Spleen (tissue), 11 donors: Measurements from ENCODE around the gene POGLUT3. TPM values are rescaled to one million over a fixed set of nuclear protein-coding genes. Genes with fewer than 3 reads are reported as not detected.

Source experiments
- DNase-seq: peaks from one replicate; pipeline ENCODE4 v3.0.0-alpha.2; 2020
- H3K27ac ChIP-seq, 8 donors: fragments of 200-600 bp; sonication (generic) in 7 of 8; 1 replicate in 4 of 8; 2 replicates in 4 of 8; pipeline versions ENCODE4 v1.5.0 to v1.8.0; 2016 to 2021; ENCODE audit warnings: inconsistent platforms in 4 of 8, mild to moderate bottlenecking in 4 of 8, moderate library complexity in 1 of 8
- H3K27me3 ChIP-seq, 7 donors: fragments of 200-600 bp; sonication (generic) in 6 of 7; replicated peaks in 1 of 7; 1 replicate in 4 of 7; 2 replicates in 3 of 7; pipeline versions ENCODE4 v1.5.0 to v1.8.0; 2016 to 2021; ENCODE audit warnings: inconsistent platforms in 3 of 7, mild to moderate bottlenecking in 1 of 7
- H3K36me3 ChIP-seq, 6 donors: fragments of 200-600 bp; sonication (generic) in 5 of 6; 1 replicate in 4 of 6; 2 replicates in 2 of 6; pipeline versions ENCODE4 v1.5.0 to v1.8.0; 2016 to 2021; ENCODE audit warnings: inconsistent platforms in 2 of 6
- H3K4me1 ChIP-seq, 6 donors: fragments of 200-600 bp; sonication (generic) in 5 of 6; 1 replicate in 3 of 6; 2 replicates in 3 of 6; pipeline versions ENCODE4 v1.5.0 to v1.8.0; 2016 to 2021; ENCODE audit warnings: inconsistent platforms in 3 of 6
- H3K4me3 ChIP-seq, 8 donors: fragments of 200-600 bp; sonication (generic) in 7 of 8; 1 replicate in 4 of 8; 2 replicates in 4 of 8; pipeline versions ENCODE4 v1.5.0 to v1.8.0; 2016 to 2021; ENCODE audit warnings: inconsistent platforms in 4 of 8, mild to moderate bottlenecking in 4 of 8, moderate library complexity in 2 of 8
- H3K9me3 ChIP-seq, 8 donors: fragments of 200-600 bp; sonication (generic) in 7 of 8; 1 replicate in 4 of 8; 2 replicates in 4 of 8; pipeline versions ENCODE4 v1.5.0 to v1.8.0; 2016 to 2021; ENCODE audit warnings: inconsistent platforms in 4 of 8
- CTCF ChIP-seq, 11 experiments: fragments of 200-600 bp in 7 of 11; fragments of 450-650 bp in 4 of 11; sonication (generic) in 4 of 11; IDR thresholded peaks in 8 of 11; conservative IDR thresholded peaks in 3 of 11; 1 replicate in 7 of 11; 2 replicates in 4 of 11; pipeline versions ENCODE4 v1.4.0 to v1.8.0; 2016 to 2021; ENCODE audit warnings: antibody characterized with exemption in 11 of 11, inconsistent platforms in 4 of 11, mild to moderate bottlenecking in 1 of 11
- POLR2A ChIP-seq, 3 donors: fragments of 450-650 bp; IDR thresholded peaks; one replicate each; pipeline ENCODE4 v1.5.1; 2017; ENCODE audit warnings: antibody characterized with exemption in 3 of 3, mild to moderate bottlenecking in 1 of 3
- POLR2AphosphoS5 ChIP-seq, 3 donors: sonication (generic); formaldehyde crosslinking; IDR thresholded peaks; one replicate each; pipeline ENCODE4 v1.5.1; 2017; ENCODE audit warnings: antibody characterized with exemption in 3 of 3
- WGBS, 5 donors: extraction: QIAGEN DNeasy Blood & Tissue Kit in 3 of 5; methylation state at CpG; one replicate each; pipeline versions ENCODE4 v1.1.5 to v1.1.7; 2013 to 2018; 5-methylcytosine and 5-hydroxymethylcytosine counted together
- intact Hi-C: fragments of 100-400 bp; cut with DNase I; formaldehyde crosslinking; loops from one replicate; pipeline ENCODE4 v1.15.0; 2023; ENCODE audit warnings: low total_unique reads
- polyA plus RNA-seq, 3 donors: library from polyadenylated mRNA; stranded (reverse); fragments of 200-250 nt; gene quantifications; one replicate each; pipeline ENCODE4 v1.2.1, GENCODE V29; 2013
- total RNA-seq, 7 donors: library from RNA; depleted of rRNA in 3 of 7; stranded (reverse); fragments of >200 nt in 3 of 7; fragmentation: NEBNext Ultra II Directional in 4 of 7; extraction: Animal tissue kit (Norgen Biotek cat#: 25700) in 4 of 7; gene quantifications; one replicate each; pipeline versions ENCODE4 v1.1.0 to v1.2.1, GENCODE V29; 2016 to 2021
- donor health status: healthy with polysubstance abuse.
- donor health status: DM: no; HTN: no; CAD: no; lungs with moderate emphysema.
- donor health status: DM: no; HTN: no; CAD: no.
- donor health status: Bipolar disorder and iron deficiency.
- donor health status: healthy.
- donor health status: DM: no; HTN: no; CAD: no.
- donor health status: DM: yes; HTN: yes; CAD: no.

Gene POGLUT3
- total and polyA plus RNA-seq, 10 donors, result 3.0 to 21.0 (median 15.1) TPM

GRCh38 chr11:108525161-108525560, 27.0 kb upstream of the POGLUT3 start:
- TF ChIP-seq POLR2AphosphoS5 (IDR thresholded peaks at IDR 0.05), result no peak
- no peak for TF ChIP-seq POLR2A (IDR thresholded peaks at IDR 0.05)
- TF ChIP-seq CTCF (IDR thresholded peaks at IDR 0.05 in 8 of 11, conservative IDR thresholded peaks at IDR 0.05 in 3 of 11), result no peak

GRCh38 chr11:108524422-108524821, 26.2 kb upstream of the POGLUT3 start:
- TF ChIP-seq POLR2AphosphoS5 (IDR thresholded peaks at IDR 0.05) (no peak), POLR2A (IDR thresholded peaks at IDR 0.05) (no peak), CTCF (IDR thresholded peaks at IDR 0.05 in 8 of 11, conservative IDR thresholded peaks at IDR 0.05 in 3 of 11) (no peak)
- intact Hi-C loops, result no loop called here
- Histone ChIP-seq H3K9me3 (no peaks in the 10 kb centered on the region), H3K27me3 (no peaks in the 10 kb centered on the region), H3K4me3 (no peak overlapping the region), H3K27ac (no peak overlapping the region), H3K4me1 (no peaks in the 10 kb centered on the region), H3K36me3 (no peaks in the 10 kb centered on the region)
- DNase-seq, result no peak

More at GRCh38 chr11:108525161-108525560, 27.0 kb upstream of the POGLUT3 start:
- Histone ChIP-seq H3K4me1 (no peaks in the 10 kb centered on the region), H3K4me3 (no peak overlapping the region), H3K36me3 (no peaks in the 10 kb centered on the region), H3K27me3 (no peaks in the 10 kb centered on the region), H3K27ac (no peak overlapping the region), H3K9me3 (no peaks in the 10 kb centered on the region)
- intact Hi-C loops, result no loop called here
- no peak for DNase-seq
- 63 to 95% (median 84%) methylated on average over 1 of the region's 1 CpG for WGBS, 5 donors

- no peak overlapping the region for H3K4me3 ChIP-seq
Measured at GRCh38 chr11:108522318-108522717, 24.1 kb upstream of the POGLUT3 start.

GRCh38 chr11:108518581-108518980, 20.4 kb upstream of the POGLUT3 start:
- TF ChIP-seq POLR2A (IDR thresholded peaks at IDR 0.05) (no peak), POLR2AphosphoS5 (IDR thresholded peaks at IDR 0.05) (no peak), CTCF (IDR thresholded peaks at IDR 0.05 in 8 of 11, conservative IDR thresholded peaks at IDR 0.05 in 3 of 11) (no peak)
- intact Hi-C loops, result no loop called here
- 85 to 89% (median 88%) methylated on average over 10 of the region's 10 CpGs for WGBS, 5 donors
- no peaks in the 10 kb centered on the region for H3K36me3 ChIP-seq
- H3K27me3 ChIP-seq, result no peaks in the 10 kb centered on the region
- H3K9me3 ChIP-seq, result no peaks in the 10 kb centered on the region
- DNase-seq, result no peak
- H3K4me3 ChIP-seq, result no peak overlapping the region
- H3K4me1 ChIP-seq, result no peaks in the 10 kb centered on the region
- no peak overlapping the region for H3K27ac ChIP-seq

More at GRCh38 chr11:108522318-108522717, 24.1 kb upstream of the POGLUT3 start:
- Histone ChIP-seq H3K4me1 (no peaks in the 10 kb centered on the region), H3K36me3 (no peaks in the 10 kb centered on the region), H3K27me3 (no peaks in the 10 kb centered on the region), H3K27ac (no peak overlapping the region), H3K9me3 (no peaks in the 10 kb centered on the region)
- TF ChIP-seq POLR2AphosphoS5 (IDR thresholded peaks at IDR 0.05), result no peak
- no peak for TF ChIP-seq POLR2A (IDR thresholded peaks at IDR 0.05)
- no peak for TF ChIP-seq CTCF (IDR thresholded peaks at IDR 0.05 in 8 of 11, conservative IDR thresholded peaks at IDR 0.05 in 3 of 11)
- intact Hi-C loops, result no loop called here
- no peak for DNase-seq
- 44 to 75% (median 58%) methylated on average over 1 of the region's 1 CpG for WGBS, 5 donors
